ENCODE results near the gene SGCE.

Gene SGCE

DNA sequence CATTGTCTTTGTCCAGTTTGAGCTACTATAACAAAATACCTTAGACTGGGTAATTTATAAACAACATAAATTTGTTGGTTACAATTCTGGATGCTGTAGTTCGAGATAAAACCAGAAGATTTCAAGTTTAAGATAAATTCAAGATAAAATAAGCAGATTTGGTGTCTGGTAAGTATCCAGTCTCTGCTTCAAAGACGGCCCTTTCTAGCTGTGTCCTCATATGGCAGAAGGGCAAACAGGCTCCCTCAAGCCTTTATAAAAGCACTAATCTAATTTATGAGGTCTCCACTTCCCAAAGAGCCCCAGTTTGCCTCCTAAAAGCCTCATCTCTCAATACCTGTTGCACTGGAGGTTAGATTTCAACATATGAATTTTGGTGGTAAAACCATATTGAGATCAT is 31.1 kb upstream of the SGCE start:
- Histone ChIP-seq H3K9me3 (ENCODE audit: control insufficient read depth, insufficient read depth, low read depth, low read length) (no peaks in the 10 kb centered on the region), H3K27ac (ENCODE audit: extremely low read depth, low read depth, low read length) (no peak overlapping the region), H3K4me1 (ENCODE audit: control insufficient read depth, insufficient read depth, low read length) (no peaks in the 10 kb centered on the region), H3K4me3 (ENCODE audit: low read depth, low read length) (no peak overlapping the region), H3K36me3 (ENCODE audit: control insufficient read depth in 2 of 2, insufficient read depth in 1 of 2, low read length in 2 of 2) (no peaks in the 10 kb centered on the region)
- POLR2A ChIA-PET: no interaction called here
- TF ChIP-seq ZNF366 (tag by site-specific recombination; conservative IDR thresholded peaks at IDR 0.05): no peak
- no peak for TF ChIP-seq ZNF266 (tag by site-specific recombination; IDR thresholded peaks at IDR 0.05; ENCODE audit: low read depth)
- no peak for TF ChIP-seq ZNF549 (tag by site-specific recombination; IDR thresholded peaks at IDR 0.05)
- peak; percentile 69 for TF ChIP-seq SCRT2 (tag by site-specific recombination; IDR thresholded peaks at IDR 0.05)
- TF ChIP-seq ZNF677 (tag by site-specific recombination; IDR thresholded peaks at IDR 0.05): no peak
- TF ChIP-seq ZNF223 (tag by site-specific recombination; IDR thresholded peaks at IDR 0.05): no peak
- TF ChIP-seq BCL11B (tag by site-specific recombination; IDR thresholded peaks at IDR 0.05; ENCODE audit: low read depth): no peak
- TF ChIP-seq ZNF660 (tag by site-specific recombination; IDR thresholded peaks at IDR 0.05): no peak
- TF ChIP-seq, protein P1, sequence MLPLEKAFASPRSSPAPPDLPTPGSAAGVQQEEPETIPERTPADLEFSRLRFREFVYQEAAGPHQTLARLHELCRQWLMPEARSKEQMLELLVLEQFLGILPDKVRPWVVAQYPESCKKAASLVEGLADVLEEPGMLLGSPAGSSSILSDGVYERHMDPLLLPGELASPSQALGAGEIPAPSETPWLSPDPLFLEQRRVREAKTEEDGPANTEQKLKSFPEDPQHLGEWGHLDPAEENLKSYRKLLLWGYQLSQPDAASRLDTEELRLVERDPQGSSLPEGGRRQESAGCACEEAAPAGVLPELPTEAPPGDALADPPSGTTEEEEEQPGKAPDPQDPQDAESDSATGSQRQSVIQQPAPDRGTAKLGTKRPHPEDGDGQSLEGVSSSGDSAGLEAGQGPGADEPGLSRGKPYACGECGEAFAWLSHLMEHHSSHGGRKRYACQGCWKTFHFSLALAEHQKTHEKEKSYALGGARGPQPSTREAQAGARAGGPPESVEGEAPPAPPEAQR (tag by site-specific recombination; IDR thresholded peaks at IDR 0.05): no peak
- CTCF ChIA-PET: no interaction called here

DNA sequence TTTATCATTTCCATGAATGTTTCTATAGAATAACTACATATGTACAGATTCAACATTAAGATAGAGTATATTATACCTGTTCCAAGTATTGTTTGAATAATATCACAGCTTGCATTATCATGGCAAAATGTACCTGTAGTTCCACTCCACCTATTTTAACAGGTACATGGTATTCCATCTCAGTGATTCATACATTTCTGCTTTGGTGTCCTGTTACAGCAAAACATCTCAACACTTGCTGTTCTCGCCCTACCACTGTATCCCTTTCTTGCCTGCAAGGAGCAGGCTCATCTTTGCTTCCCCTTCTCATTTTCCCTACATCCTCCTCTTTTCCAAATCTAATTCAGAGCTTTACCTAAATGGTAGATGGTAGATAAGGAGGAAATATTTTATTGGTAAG is 27.1 kb upstream of the SGCE start:
- Histone ChIP-seq H3K27ac (ENCODE audit: extremely low read depth, low read depth, low read length) (no peak overlapping the region), H3K36me3 (ENCODE audit: control insufficient read depth in 2 of 2, insufficient read depth in 1 of 2, low read length in 2 of 2) (no peaks in the 10 kb centered on the region), H3K4me3 (ENCODE audit: low read depth, low read length) (no peak overlapping the region), H3K4me1 (ENCODE audit: control insufficient read depth, insufficient read depth, low read length) (no peaks in the 10 kb centered on the region), H3K9me3 (ENCODE audit: control insufficient read depth, insufficient read depth, low read depth, low read length) (no peaks in the 10 kb centered on the region)
- TF ChIP-seq ZNF792 (tag by site-specific recombination; IDR thresholded peaks at IDR 0.05) (no peak), MEIS1 (CRISPR knock-in tag; IDR thresholded peaks at IDR 0.05; ENCODE audit: borderline replicate concordance) (no peak), ZNF596 (tag by site-specific recombination; IDR thresholded peaks at IDR 0.05) (no peak), ZNF626 (tag by site-specific recombination; IDR thresholded peaks at IDR 0.05) (no peak)
- TF ChIP-seq, protein P2, sequence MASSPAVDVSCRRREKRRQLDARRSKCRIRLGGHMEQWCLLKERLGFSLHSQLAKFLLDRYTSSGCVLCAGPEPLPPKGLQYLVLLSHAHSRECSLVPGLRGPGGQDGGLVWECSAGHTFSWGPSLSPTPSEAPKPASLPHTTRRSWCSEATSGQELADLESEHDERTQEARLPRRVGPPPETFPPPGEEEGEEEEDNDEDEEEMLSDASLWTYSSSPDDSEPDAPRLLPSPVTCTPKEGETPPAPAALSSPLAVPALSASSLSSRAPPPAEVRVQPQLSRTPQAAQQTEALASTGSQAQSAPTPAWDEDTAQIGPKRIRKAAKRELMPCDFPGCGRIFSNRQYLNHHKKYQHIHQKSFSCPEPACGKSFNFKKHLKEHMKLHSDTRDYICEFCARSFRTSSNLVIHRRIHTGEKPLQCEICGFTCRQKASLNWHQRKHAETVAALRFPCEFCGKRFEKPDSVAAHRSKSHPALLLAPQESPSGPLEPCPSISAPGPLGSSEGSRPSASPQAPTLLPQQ (tag by site-specific recombination; IDR thresholded peaks at IDR 0.05): no peak
- TF ChIP-seq, protein P3, sequence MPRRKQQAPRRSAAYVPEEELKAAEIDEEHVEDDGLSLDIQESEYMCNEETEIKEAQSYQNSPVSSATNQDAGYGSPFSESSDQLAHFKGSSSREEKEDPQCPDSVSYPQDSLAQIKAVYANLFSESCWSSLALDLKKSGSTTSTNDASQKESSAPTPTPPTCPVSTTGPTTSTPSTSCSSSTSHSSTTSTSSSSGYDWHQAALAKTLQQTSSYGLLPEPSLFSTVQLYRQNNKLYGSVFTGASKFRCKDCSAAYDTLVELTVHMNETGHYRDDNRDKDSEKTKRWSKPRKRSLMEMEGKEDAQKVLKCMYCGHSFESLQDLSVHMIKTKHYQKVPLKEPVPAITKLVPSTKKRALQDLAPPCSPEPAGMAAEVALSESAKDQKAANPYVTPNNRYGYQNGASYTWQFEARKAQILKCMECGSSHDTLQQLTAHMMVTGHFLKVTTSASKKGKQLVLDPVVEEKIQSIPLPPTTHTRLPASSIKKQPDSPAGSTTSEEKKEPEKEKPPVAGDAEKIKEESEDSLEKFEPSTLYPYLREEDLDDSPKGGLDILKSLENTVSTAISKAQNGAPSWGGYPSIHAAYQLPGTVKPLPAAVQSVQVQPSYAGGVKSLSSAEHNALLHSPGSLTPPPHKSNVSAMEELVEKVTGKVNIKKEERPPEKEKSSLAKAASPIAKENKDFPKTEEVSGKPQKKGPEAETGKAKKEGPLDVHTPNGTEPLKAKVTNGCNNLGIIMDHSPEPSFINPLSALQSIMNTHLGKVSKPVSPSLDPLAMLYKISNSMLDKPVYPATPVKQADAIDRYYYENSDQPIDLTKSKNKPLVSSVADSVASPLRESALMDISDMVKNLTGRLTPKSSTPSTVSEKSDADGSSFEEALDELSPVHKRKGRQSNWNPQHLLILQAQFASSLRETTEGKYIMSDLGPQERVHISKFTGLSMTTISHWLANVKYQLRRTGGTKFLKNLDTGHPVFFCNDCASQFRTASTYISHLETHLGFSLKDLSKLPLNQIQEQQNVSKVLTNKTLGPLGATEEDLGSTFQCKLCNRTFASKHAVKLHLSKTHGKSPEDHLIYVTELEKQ (tag by site-specific recombination; IDR thresholded peaks at IDR 0.05; ENCODE audit: borderline replicate concordance): no peak
- CTCF ChIA-PET: no interaction called here
- POLR2A ChIA-PET: no interaction called here

DNA sequence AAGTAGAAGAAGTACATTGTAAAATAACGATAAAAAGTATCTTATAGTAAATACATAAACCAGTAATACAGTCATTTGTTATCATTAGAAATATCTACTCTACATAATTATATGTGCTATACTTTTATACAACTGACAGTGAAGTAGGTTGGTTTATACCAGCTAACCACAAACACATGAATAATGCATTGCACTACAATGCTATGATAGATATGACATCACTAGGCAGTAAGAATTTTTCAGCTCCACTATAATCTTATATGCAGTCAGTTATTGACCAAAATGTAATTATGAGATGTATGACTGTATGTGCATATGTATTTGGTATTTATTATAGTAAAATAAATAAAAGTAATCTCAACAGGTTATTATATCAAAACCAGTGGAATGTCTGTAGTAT is 23.4 kb upstream of the SGCE start:
- Histone ChIP-seq H3K4me3 (ENCODE audit: low read depth, low read length) (no peak overlapping the region), H3K27ac (ENCODE audit: extremely low read depth, low read depth, low read length) (no peak overlapping the region), H3K36me3 (ENCODE audit: control insufficient read depth in 2 of 2, insufficient read depth in 1 of 2, low read length in 2 of 2) (no peaks in the 10 kb centered on the region), H3K9me3 (ENCODE audit: control insufficient read depth, insufficient read depth, low read depth, low read length) (no peaks in the 10 kb centered on the region), H3K4me1 (ENCODE audit: control insufficient read depth, insufficient read depth, low read length) (no peaks in the 10 kb centered on the region)
- POLR2A ChIA-PET: no interaction called here
- CTCF ChIA-PET: interaction anchor here (0.5 to 0.6 kb wide), 3 partner anchors 13 to 1011 kb away, joined by 3 to 4 read pairs (median 3); no protein-coding TSS in a partner anchor
- TF ChIP-seq, protein P4, sequence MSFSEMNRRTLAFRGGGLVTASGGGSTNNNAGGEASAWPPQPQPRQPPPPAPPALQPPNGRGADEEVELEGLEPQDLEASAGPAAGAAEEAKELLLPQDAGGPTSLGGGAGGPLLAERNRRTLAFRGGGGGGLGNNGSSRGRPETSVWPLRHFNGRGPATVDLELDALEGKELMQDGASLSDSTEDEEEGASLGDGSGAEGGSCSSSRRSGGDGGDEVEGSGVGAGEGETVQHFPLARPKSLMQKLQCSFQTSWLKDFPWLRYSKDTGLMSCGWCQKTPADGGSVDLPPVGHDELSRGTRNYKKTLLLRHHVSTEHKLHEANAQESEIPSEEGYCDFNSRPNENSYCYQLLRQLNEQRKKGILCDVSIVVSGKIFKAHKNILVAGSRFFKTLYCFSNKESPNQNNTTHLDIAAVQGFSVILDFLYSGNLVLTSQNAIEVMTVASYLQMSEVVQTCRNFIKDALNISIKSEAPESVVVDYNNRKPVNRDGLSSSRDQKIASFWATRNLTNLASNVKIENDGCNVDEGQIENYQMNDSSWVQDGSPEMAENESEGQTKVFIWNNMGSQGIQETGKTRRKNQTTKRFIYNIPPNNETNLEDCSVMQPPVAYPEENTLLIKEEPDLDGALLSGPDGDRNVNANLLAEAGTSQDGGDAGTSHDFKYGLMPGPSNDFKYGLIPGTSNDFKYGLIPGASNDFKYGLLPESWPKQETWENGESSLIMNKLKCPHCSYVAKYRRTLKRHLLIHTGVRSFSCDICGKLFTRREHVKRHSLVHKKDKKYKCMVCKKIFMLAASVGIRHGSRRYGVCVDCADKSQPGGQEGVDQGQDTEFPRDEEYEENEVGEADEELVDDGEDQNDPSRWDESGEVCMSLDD (tag by site-specific recombination; IDR thresholded peaks at IDR 0.05): no peak
- TF ChIP-seq ZNF677 (tag by site-specific recombination; IDR thresholded peaks at IDR 0.05): no peak
- TF ChIP-seq, protein P5, sequence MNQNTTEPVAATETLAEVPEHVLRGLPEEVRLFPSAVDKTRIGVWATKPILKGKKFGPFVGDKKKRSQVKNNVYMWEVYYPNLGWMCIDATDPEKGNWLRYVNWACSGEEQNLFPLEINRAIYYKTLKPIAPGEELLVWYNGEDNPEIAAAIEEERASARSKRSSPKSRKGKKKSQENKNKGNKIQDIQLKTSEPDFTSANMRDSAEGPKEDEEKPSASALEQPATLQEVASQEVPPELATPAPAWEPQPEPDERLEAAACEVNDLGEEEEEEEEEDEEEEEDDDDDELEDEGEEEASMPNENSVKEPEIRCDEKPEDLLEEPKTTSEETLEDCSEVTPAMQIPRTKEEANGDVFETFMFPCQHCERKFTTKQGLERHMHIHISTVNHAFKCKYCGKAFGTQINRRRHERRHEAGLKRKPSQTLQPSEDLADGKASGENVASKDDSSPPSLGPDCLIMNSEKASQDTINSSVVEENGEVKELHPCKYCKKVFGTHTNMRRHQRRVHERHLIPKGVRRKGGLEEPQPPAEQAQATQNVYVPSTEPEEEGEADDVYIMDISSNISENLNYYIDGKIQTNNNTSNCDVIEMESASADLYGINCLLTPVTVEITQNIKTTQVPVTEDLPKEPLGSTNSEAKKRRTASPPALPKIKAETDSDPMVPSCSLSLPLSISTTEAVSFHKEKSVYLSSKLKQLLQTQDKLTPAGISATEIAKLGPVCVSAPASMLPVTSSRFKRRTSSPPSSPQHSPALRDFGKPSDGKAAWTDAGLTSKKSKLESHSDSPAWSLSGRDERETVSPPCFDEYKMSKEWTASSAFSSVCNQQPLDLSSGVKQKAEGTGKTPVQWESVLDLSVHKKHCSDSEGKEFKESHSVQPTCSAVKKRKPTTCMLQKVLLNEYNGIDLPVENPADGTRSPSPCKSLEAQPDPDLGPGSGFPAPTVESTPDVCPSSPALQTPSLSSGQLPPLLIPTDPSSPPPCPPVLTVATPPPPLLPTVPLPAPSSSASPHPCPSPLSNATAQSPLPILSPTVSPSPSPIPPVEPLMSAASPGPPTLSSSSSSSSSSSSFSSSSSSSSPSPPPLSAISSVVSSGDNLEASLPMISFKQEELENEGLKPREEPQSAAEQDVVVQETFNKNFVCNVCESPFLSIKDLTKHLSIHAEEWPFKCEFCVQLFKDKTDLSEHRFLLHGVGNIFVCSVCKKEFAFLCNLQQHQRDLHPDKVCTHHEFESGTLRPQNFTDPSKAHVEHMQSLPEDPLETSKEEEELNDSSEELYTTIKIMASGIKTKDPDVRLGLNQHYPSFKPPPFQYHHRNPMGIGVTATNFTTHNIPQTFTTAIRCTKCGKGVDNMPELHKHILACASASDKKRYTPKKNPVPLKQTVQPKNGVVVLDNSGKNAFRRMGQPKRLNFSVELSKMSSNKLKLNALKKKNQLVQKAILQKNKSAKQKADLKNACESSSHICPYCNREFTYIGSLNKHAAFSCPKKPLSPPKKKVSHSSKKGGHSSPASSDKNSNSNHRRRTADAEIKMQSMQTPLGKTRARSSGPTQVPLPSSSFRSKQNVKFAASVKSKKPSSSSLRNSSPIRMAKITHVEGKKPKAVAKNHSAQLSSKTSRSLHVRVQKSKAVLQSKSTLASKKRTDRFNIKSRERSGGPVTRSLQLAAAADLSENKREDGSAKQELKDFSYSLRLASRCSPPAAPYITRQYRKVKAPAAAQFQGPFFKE (tag by site-specific recombination; IDR thresholded peaks at IDR 0.05; ENCODE audit: borderline replicate concordance): no peak

Data from HEK293 (cell line).